ENCODE results near the gene RHCG. TPM values are rescaled to one million over a fixed set of nuclear protein-coding genes. Genes with fewer than 3 reads are reported as not detected.

RHCG gene
- total and polyA plus RNA-seq, 2 of the 4 experiments (the other 2 are of a cell fraction) = not detected

DNA sequence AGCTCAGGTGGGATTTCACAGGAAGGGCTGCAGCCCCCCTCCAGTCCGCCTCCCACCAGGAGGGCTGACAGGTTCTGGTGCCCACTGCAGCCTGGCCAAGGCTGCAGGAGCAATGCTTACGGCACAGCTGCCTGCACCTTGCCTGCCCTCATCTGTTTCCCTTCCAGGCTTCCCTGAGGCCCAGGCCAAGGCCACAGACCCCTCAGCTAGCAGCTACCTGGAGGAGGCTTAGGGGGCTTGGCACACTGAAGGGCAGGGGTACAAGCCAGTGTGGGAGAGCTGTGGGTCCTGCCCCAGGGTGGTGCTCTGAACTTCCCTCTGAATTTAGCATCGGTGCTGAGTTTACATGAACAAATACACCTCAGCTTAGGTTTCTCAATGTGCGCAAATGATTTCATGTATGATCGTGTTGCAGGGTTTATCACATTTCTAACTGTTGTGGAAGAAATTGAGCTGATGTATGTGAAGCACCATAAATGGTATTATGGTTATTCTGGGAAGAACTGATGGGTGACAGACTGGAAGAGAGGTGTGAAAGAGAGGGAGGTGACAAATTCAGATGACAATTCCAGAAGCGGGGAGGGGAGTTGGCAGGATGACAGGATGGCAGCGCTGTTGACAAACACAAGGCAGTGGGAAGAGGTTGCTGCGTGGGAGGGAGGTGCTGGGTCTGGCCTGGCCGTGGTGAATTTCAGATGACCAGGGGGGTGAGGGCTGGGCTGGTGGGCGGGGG, 6.1 kb downstream of the RHCG start:
- BruUV-seq (replicated peaks) = no TSS peak
- TF ChIP-seq MXI1 (IDR thresholded peaks at IDR 0.05; ENCODE audit: borderline replicate concordance, low read depth, low read length) (no peak), FOS (IDR thresholded peaks at IDR 0.05; ENCODE audit: low read depth, low read length) (no peak), MAFK (IDR thresholded peaks at IDR 0.05; ENCODE audit: low read depth, low read length) (no peak), RCOR1 (IDR thresholded peaks at IDR 0.05; ENCODE audit: insufficient replicate concordance, low read length) (no peak), MAZ (IDR thresholded peaks at IDR 0.05; ENCODE audit: borderline replicate concordance, low read depth, low read length) (no peak), POLR2A (IDR thresholded peaks at IDR 0.05; ENCODE audit: low read depth, low read length) (no peak), CHD1 (IDR thresholded peaks at IDR 0.05; ENCODE audit: low read depth, low read length) (no peak), CEBPB (IDR thresholded peaks at IDR 0.05; ENCODE audit: low read depth, low read length) (no peak), BHLHE40 (IDR thresholded peaks at IDR 0.05; ENCODE audit: low read depth, low read length) (no peak), SMC3 (IDR thresholded peaks at IDR 0.05; ENCODE audit: low read depth, low read length) (no peak)
- TF ChIP-seq, protein P1, sequence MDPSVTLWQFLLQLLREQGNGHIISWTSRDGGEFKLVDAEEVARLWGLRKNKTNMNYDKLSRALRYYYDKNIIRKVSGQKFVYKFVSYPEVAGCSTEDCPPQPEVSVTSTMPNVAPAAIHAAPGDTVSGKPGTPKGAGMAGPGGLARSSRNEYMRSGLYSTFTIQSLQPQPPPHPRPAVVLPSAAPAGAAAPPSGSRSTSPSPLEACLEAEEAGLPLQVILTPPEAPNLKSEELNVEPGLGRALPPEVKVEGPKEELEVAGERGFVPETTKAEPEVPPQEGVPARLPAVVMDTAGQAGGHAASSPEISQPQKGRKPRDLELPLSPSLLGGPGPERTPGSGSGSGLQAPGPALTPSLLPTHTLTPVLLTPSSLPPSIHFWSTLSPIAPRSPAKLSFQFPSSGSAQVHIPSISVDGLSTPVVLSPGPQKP (IDR thresholded peaks at IDR 0.05; ENCODE audit: borderline replicate concordance, low read depth, low read length) = no peak
- TF ChIP-seq, protein P2, sequence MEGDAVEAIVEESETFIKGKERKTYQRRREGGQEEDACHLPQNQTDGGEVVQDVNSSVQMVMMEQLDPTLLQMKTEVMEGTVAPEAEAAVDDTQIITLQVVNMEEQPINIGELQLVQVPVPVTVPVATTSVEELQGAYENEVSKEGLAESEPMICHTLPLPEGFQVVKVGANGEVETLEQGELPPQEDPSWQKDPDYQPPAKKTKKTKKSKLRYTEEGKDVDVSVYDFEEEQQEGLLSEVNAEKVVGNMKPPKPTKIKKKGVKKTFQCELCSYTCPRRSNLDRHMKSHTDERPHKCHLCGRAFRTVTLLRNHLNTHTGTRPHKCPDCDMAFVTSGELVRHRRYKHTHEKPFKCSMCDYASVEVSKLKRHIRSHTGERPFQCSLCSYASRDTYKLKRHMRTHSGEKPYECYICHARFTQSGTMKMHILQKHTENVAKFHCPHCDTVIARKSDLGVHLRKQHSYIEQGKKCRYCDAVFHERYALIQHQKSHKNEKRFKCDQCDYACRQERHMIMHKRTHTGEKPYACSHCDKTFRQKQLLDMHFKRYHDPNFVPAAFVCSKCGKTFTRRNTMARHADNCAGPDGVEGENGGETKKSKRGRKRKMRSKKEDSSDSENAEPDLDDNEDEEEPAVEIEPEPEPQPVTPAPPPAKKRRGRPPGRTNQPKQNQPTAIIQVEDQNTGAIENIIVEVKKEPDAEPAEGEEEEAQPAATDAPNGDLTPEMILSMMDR (conservative IDR thresholded peaks at IDR 0.05; ENCODE audit: low read depth, low read length) = no peak
- TF ChIP-seq, protein P3, sequence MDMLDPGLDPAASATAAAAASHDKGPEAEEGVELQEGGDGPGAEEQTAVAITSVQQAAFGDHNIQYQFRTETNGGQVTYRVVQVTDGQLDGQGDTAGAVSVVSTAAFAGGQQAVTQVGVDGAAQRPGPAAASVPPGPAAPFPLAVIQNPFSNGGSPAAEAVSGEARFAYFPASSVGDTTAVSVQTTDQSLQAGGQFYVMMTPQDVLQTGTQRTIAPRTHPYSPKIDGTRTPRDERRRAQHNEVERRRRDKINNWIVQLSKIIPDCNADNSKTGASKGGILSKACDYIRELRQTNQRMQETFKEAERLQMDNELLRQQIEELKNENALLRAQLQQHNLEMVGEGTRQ (IDR thresholded peaks at IDR 0.05; ENCODE audit: low read depth, low read length) = no peak
- dilution Hi-C loops (cut with HindIII; ENCODE audit: low sequenced_read_pairs, unreplicated experiment) = no loop called here
- DNase-seq = no peak
- in situ Hi-C loops (cut with MboI; ENCODE audit: low sequenced_read_pairs) = no loop called here
- Histone ChIP-seq H3K4me3 (ENCODE audit: insufficient read depth, low read depth, low read length) (no peak overlapping the region), H2AK9ac (replicated peaks; ENCODE audit: low read depth, low read length, poor library complexity) (no peak overlapping the region), H2BK20ac (ENCODE audit: low read depth, low read length) (no peak overlapping the region), H3K9me1 (ENCODE audit: insufficient read depth, low read length) (no peaks in the 10 kb centered on the region; the same call in 1 of the 2 replicates), H4K8ac (ENCODE audit: low read depth in 2 of 2, low read length in 2 of 2) (no peak overlapping the region), H3K9ac (ENCODE audit: low read depth, low read length) (no peak overlapping the region), H4K20me1 (ENCODE audit: insufficient read depth, low read length) (no peaks in the 10 kb centered on the region), H3K27me3 (ENCODE audit: control insufficient read depth, insufficient read depth, low read length) (peaks cover 53% of the 10 kb centered on the region), H3K4me2 (ENCODE audit: low read depth, low read length) (no peak overlapping the region), H2BK15ac (ENCODE audit: low read depth, low read length) (no peak overlapping the region), H3K9me3 (ENCODE audit: control insufficient read depth, insufficient read depth, low read length) (no peaks in the 10 kb centered on the region), H3K79me1 (ENCODE audit: low read depth in 1 of 2, low read length in 2 of 2) (no peaks in the 10 kb centered on the region), H3K4me1 (ENCODE audit: control insufficient read depth, insufficient read depth, low read length) (no peaks in the 10 kb centered on the region), H4K91ac (ENCODE audit: insufficient read depth, low read depth, low read length) (no peak overlapping the region), H3K23ac (ENCODE audit: low read depth, low read length) (no peak overlapping the region), H3K14ac (replicated peaks; ENCODE audit: low read depth, low read length) (no peak overlapping the region), H3K4ac (ENCODE audit: low read depth, low read length) (no peak overlapping the region), H2AFZ (replicated peaks; ENCODE audit: low read length, poor library complexity) (no peak overlapping the region), H3K56ac (ENCODE audit: extremely low read depth, insufficient read depth, low read length) (no peak overlapping the region), H2BK5ac (ENCODE audit: low read depth, low read length, poor library complexity, severe bottlenecking) (no peak overlapping the region), H2AK5ac (ENCODE audit: low read depth, low read length) (no peak overlapping the region), H4K5ac (ENCODE audit: low read depth, low read length) (no peak overlapping the region), H2BK120ac (ENCODE audit: low read depth, low read length) (no peak overlapping the region), H3K36me3 (ENCODE audit: control insufficient read depth, insufficient read depth, low read length) (no peaks in the 10 kb centered on the region), H3K18ac (ENCODE audit: low read depth, low read length) (no peak overlapping the region), H3K27ac (ENCODE audit: insufficient read depth, low read length) (no peak overlapping the region)
- WGBS, 2 experiments (ENCODE audit: extremely low coverage in 2 of 2, insufficient read length in 1 of 2) = 54% methylated on average over 6 of the region's 10 CpGs; no CpG with 5 or more reads in 1 of the 2 experiments
- ChIA-PET CTCF (no interaction called here), POLR2A (ENCODE audit: unreplicated experiment) (no interaction called here)
- no peak for ATAC-seq (ENCODE audit: low read depth)
- intact Hi-C loops (cut with micrococcal nuclease) = no loop called here
